ENCODE results near the gene ID1.
"Not testable (repeated sequence)": the region's sequence is repeated elsewhere in the genome, so short reads cannot be mapped to it uniquely, and the experiment has no call there.

ID1 gene

GRCh38 chr20:31576751-31577150 lies 28.3 kb upstream of the ID1 start:
- FAIRE-seq (no peak), DNase-seq (ENCODE audit: insufficient read length, low spot score) (no peak)
- no peak for TF ChIP-seq CTCF (IDR thresholded peaks at IDR 0.05; ENCODE audit: insufficient read depth, missing control alignments)

- DNase-seq (ENCODE audit: insufficient read length, low spot score) (peak; percentile 9), FAIRE-seq (no peak)
- TF ChIP-seq CTCF (IDR thresholded peaks at IDR 0.05; ENCODE audit: insufficient read depth, missing control alignments): no peak
Observed at GRCh38 chr20:31577194-31577593, 27.9 kb upstream of the ID1 start.

- no peak for TF ChIP-seq CTCF (IDR thresholded peaks at IDR 0.05; ENCODE audit: insufficient read depth, missing control alignments)
- DNase-seq (ENCODE audit: insufficient read length, low spot score) (no peak), FAIRE-seq (no peak)
Observed at GRCh38 chr20:31578448-31579138, 26.5 kb upstream of the ID1 start.

- no peak for FAIRE-seq
Observed at GRCh38 chr20:31579245-31579644, 25.8 kb upstream of the ID1 start.

GRCh38 chr20:31579941-31580651 lies 25.0 kb upstream of the ID1 start:
- peak; percentile 5 for DNase-seq (ENCODE audit: insufficient read length, low spot score)
- not testable (repeated sequence) for FAIRE-seq

More at GRCh38 chr20:31579245-31579644, 25.8 kb upstream of the ID1 start:
- DNase-seq (ENCODE audit: insufficient read length, low spot score): peak; percentile 4
- no peak for TF ChIP-seq CTCF (IDR thresholded peaks at IDR 0.05; ENCODE audit: insufficient read depth, missing control alignments)

GRCh38 chr20:31580706-31581105 lies 24.4 kb upstream of the ID1 start:
- DNase-seq (ENCODE audit: insufficient read length, low spot score): no peak
- no peak for TF ChIP-seq CTCF (IDR thresholded peaks at IDR 0.05; ENCODE audit: insufficient read depth, missing control alignments)
- no peak for FAIRE-seq

GRCh38 chr20:31581391-31581790 lies 23.7 kb upstream of the ID1 start:
- FAIRE-seq (no peak), DNase-seq (ENCODE audit: insufficient read length, low spot score) (peak; percentile 0)
- TF ChIP-seq CTCF (IDR thresholded peaks at IDR 0.05; ENCODE audit: insufficient read depth, missing control alignments): no peak

Data from D721Med (cell line).